Gastrocnemius medialis (tissue), 4 donors: Measurements from ENCODE around the gene TMEM175.

ENCODE experiments used
- CTCF ChIP-seq, 5 experiments: fragments of 450-650 bp in 3 of 5; fragments of 200-600 bp in 2 of 5; sonication (generic) in 2 of 5; IDR thresholded peaks in 4 of 5; conservative IDR thresholded peaks in 1 of 5; 1 replicate in 4 of 5; 2 replicates in 1 of 5; pipeline ENCODE4 v1.5.1; 2016 to 2019; ENCODE audit warnings: antibody characterized with exemption in 5 of 5, mild to moderate bottlenecking in 3 of 5, moderate library complexity in 3 of 5
- POLR2A ChIP-seq, 2 donors: fragments of 450-650 bp; IDR thresholded peaks; one replicate each; pipeline ENCODE4 v1.6.1; 2017; ENCODE audit warnings: antibody characterized with exemption in 2 of 2, mild to moderate bottlenecking in 2 of 2, moderate library complexity in 2 of 2

GRCh38 chr4:891747-892146 lies 40.5 kb upstream of the TMEM175 start:
- no peak for TF ChIP-seq CTCF (IDR thresholded peaks at IDR 0.05 in 4 of 5, conservative IDR thresholded peaks at IDR 0.05 in 1 of 5)
- no peak for TF ChIP-seq POLR2A (IDR thresholded peaks at IDR 0.05)
